Occipital lobe (tissue), 2 donors: ENCODE data around the gene SBF1. TPM values are rescaled to one million over a fixed set of nuclear protein-coding genes. Genes with fewer than 3 reads are reported as not detected.
"Not testable (repeated sequence)": the region's sequence is repeated elsewhere in the genome, so short reads cannot be mapped to it uniquely, and the experiment has no call there.

Experiments
- DNase-seq: peaks from one replicate; lab custom pipeline; 2025; lab: John Stamatoyannopoulos, UW
- total RNA-seq: library from RNA; depleted of rRNA; stranded (reverse); fragments of >200 nt; gene quantifications from one replicate; pipeline ENCODE4 v1.2.3, GENCODE V29; 2014

Gene SBF1
- total RNA-seq, 1 donor from 2014 or later = 97.0 TPM

GRCh38 chr22:50444663-50445062, 30.2 kb downstream of the SBF1 start:
- DNase-seq = no peak

- DNase-seq = no peak
These were observed 30.8 kb downstream of the SBF1 start for GRCh38 chr22:50443801-50444625.

- no peak for DNase-seq
These were observed 31.6 kb downstream of the SBF1 start for GRCh38 chr22:50443197-50443596.

GRCh38 chr22:50441428-50441993, 33.3 kb downstream of the SBF1 start:
- DNase-seq = no peak

GRCh38 chr22:50440544-50441249, 34.1 kb downstream of the SBF1 start:
- no peak for DNase-seq

- no peak for DNase-seq
These were observed 34.9 kb downstream of the SBF1 start for GRCh38 chr22:50439871-50440331.

- peak; percentile 19 for DNase-seq
These were observed 35.4 kb downstream of the SBF1 start for GRCh38 chr22:50439314-50439870.

GRCh38 chr22:50438305-50439275, 36.2 kb downstream of the SBF1 start:
- no peak for DNase-seq

DNA sequence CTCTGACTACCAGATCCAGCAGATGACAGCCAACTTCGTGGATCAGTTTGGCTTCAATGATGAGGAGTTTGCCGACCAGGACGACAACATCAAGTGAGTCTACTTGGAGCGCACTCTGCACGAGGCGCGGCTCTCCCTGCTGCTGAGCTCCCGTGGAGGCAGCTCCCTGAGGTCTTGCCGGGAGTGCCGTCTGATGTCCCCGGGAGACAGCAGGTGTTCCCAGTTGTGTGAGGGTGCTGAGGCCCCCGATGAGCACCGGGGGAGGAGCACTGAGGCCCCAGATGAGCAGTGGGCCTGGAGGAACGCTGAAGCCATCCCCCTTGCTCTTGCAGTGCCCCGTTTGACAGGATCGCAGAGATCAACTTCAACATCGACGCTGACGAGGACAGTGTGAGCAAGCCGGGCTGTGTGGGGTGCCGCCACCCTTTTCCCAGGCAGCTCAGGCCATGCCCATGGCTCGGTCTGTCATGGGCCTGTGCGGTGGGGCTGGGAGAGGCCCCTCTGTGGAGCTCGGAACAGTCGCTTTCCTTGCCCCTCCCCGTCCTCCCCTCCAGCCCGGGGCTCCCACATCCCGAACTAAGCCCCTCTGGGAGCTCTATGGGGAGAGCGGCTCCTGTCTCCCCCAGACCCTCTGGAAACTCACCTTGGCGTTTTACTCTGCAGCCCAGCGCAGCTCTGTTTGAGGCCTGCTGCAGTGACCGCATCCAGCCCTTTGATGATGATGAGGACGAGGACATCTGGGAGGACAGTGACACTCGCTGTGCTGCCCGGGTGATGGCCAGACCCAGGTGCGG, 37.1 kb downstream of the SBF1 start:
- DNase-seq = no peak

- no peak for DNase-seq
These were observed 37.9 kb downstream of the SBF1 start for GRCh38 chr22:50436841-50437341.

GRCh38 chr22:50436015-50436830, 38.6 kb downstream of the SBF1 start:
- DNase-seq = no peak

DNA sequence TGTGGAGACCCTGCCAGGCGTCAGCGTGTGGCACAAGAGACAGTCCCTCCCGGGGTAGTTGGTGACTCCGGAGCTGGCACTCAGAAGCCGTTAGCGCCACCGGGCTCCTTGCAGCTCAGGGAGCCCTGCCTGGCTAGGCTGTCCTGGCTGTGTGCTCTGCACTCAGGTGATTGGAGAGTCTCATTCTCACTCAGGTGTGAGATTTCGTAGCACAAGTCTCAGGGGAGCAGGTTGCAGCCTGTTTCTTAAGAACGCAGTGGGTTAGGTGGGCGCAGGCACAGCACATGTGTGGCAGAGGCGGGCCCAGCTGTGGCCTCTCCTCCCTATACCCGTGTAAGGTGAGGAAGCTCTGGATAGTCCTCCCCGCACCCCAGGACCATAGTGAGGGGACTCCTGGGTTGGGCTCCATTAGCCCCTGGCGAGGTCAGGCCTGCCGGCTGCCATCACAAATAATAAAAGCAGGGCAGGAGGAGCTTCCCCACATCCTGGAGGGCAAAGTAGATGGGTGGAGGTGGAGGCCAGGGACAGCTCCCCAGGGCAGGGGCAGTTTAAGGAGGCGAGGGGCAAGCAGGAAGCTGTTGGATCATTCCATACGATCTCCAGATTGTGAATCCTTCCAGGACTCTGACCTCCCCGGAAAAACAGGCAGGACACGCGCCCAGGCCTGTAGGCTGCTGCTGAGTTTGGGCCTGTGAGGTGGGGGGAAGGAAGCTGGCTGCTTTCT, 39.4 kb downstream of the SBF1 start:
- no peak for DNase-seq

DNA sequence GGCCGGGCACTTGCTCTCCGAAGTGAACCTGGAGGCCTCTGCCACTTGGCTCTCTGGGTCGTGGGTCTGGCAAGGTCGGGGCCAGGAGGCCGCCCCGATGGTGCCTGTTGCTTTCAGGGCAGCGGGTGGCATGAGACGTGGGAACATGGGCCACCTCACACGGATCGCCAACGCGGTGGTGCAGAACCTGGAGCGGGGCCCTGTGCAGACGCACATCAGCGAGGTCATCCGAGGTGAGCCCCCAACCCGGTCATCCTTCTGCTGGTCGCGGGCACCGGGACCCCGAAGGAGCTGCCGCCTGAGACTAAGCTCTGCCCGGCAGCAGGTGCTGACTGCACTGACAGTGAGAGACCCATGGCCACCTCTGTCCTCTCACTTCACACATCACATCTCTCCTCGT, 40.0 kb downstream of the SBF1 start:
- DNase-seq = no peak

DNA sequence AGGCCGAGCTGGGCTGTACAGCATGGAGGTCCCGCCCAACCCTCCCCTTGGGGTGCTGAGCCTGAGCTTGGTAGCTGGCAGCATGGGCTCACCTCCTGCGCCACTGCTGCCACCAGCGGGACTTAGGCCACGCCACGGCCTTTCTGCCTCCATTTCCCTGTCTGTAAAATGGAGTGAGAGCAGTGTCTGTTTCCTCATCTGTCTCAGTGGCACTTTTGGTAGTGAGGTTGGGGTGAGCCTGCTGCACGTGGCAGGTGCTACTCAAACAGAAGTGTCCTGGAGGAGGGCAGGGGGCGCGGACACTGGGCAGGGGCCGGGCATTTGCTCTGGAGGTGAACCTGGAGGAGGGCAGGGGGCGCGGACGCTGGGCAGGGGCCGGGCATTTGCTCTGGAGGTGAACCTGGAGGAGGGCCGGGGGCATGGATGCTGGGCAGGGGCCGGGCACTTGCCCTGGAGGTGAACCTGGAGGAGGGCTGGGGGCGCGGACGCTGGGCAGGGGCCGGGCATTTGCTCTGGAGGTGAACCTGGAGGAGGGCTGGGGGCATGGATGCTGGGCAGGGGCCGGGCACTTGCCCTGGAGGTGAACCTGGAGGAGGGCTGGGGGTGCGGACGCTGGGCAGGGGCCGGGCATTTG, 41.8 kb downstream of the SBF1 start:
- DNase-seq = not testable (repeated sequence)

DNA sequence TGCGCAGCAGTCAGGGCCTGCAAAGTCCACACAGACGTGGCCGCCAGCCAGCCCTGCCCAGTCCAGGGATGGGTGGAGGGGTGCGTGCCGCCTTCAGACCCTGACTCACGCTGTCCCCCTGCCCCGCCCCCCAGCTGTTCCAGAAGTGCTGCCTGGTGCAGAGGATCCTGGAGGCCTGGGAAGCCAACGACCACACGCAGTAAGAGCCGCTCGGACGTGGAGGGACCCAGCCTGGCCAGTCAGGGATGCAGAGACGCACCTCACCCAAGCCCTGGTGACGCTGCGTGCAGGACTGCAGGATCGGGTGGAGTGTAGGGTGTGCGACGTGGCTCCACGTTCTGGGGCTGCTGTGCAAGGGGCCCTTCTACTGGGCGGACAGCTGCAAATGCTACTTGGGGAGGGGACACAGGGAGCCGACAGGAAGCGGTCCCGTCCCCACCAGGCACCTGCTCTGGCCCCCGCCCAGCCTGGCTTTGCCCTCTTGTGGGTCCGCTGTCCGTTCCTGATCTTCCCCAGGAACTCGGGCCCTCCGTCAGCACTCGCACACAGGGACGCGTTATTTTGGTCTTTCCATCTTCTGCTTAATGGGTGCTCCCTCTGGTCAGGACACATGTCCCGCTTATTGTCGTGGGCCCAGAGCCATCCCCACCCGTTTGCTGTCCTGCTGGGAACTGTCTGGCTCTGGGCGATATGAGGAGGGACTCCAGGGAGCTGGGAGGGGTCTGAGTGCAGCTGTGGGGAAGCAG, 42.5 kb downstream of the SBF1 start:
- no peak for DNase-seq

GRCh38 chr22:50425179-50425916, 49.5 kb downstream of the SBF1 start:
- DNase-seq = no peak
